H1 (cell line): ENCODE measurements around the gene FAM83G.

Experiments used
- CBX5 ChIP-seq: fragments of 300-800, 300-1000 bp; sonication (generic); IDR thresholded peaks from 2 replicates; pipeline ENCODE4 v1.7.1; 2016; ENCODE audit warnings: antibody characterized with exemption, low read length, low read depth
- CTCF ChIP-seq, 3 experiments: IDR thresholded peaks; 1 replicate in 2 of 3; 2 replicates in 1 of 3; pipeline versions ENCODE4 v1.5.1 to v1.6.1; 2011; ENCODE audit warnings: low read length in 3 of 3, mild to moderate bottlenecking in 3 of 3, inconsistent platforms in 2 of 3, low read depth in 1 of 3, moderate library complexity in 1 of 3; ENCODE audit not compliant: insufficient read depth in 1 of 3; ENCODE audit errors: control extremely low read depth in 1 of 3
- EP300 ChIP-seq, 2 experiments: IDR thresholded peaks; 1 replicate in 1 of 2; 2 replicates in 1 of 2; pipeline ENCODE4 v1.6.1; 2011 to 2012; ENCODE audit warnings: low read depth in 2 of 2, low read length in 2 of 2, mild to moderate bottlenecking in 2 of 2, borderline replicate concordance in 1 of 2, inconsistent platforms in 1 of 2, moderate library complexity in 1 of 2
- EZH2 ChIP-seq: fragments of 200-600 bp; sonication (generic); IDR thresholded peaks from 2 replicates; pipeline ENCODE4 v1.7.1; 2012; ENCODE audit warnings: low read depth, mild to moderate bottlenecking, moderate library complexity, low read length, inconsistent platforms; ENCODE audit not compliant: severe bottlenecking
- GABPA ChIP-seq: IDR thresholded peaks from 2 replicates; pipeline ENCODE4 v1.6.1; 2011; ENCODE audit warnings: mild to moderate bottlenecking, low read length, moderate library complexity, borderline replicate concordance; ENCODE audit not compliant: insufficient read depth
- POLR2AphosphoS5 ChIP-seq: IDR thresholded peaks from 2 replicates; pipeline ENCODE4 v1.6.1; 2011; ENCODE audit warnings: low read depth, low read length
- SRF ChIP-seq: IDR thresholded peaks from 2 replicates; pipeline ENCODE4 v1.6.1; 2011; ENCODE audit warnings: mild to moderate bottlenecking, low read depth, low read length, moderate library complexity

GRCh38 chr17:19001907-19002590, 2.5 kb downstream of the FAM83G start:
- TF ChIP-seq CBX5 (no peak), EP300 (IDR thresholded peaks at IDR 0.05; ENCODE audit: borderline replicate concordance in 1 of 2, low read depth in 2 of 2, low read length in 2 of 2) (no peak), SRF (no peak), POLR2AphosphoS5 (no peak), CTCF (IDR thresholded peaks at IDR 0.05; ENCODE audit: control extremely low read depth in 1 of 3, insufficient read depth in 1 of 3, low read depth in 1 of 3, low read length in 3 of 3) (no peak), GABPA (no peak), EZH2 (no peak)
